HG02981 (cell line): ENCODE measurements around the gene SPRY4.
"Not testable (repeated sequence)": the region's sequence is repeated elsewhere in the genome, so short reads cannot be mapped to it uniquely, and the experiment has no call there.

Experiments
- ATAC-seq: cut with Tn5 transposase; IDR thresholded peaks from one replicate; pipeline ENCODE4 v1.9.1; 2021; ENCODE audit warnings: mild to moderate bottlenecking, moderate library complexity; ENCODE audit not compliant: unreplicated experiment

SPRY4 gene

GRCh38 chr5:142339781-142340180 is 15.0 kb upstream of the SPRY4 start:
- no peak for ATAC-seq

DNA sequence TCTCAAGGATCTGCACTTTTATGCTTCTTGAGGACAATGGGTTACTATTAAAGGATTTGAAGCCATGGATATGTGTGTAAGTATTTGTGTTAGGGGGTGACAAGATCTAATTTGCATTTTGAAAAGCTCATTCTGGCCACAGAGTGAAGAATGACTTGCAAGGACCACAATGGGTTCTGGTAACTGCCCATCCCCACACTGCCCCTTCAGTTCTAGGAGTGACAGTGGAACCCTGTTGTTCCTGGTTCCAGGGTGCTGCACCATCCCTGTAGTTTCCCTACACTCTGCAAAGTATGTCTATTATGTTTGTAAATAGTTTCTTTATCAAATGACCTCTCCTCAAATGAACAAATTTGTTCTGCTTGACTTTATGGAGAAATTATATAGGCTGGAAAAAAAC is 9.7 kb upstream of the SPRY4 start:
- no peak for ATAC-seq

DNA sequence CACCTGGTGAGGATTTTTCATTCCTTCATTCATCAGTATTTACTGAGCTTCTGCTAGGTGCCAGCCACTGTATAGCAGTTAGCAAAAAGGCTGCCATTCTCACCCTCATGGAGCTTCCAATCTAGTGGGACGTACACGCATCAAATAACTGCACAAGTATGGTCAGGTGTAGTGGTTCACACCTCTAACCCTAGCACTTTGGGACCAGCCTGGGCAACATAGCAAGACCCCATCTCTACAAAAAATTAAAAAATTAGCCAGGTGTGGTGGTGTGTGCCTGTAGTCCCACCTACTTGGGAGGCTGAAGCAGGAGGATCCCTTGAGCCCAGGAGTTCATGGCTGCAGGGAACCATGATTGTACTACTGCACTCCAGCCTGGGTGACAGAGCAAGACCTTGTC is 8.9 kb upstream of the SPRY4 start:
- not testable (repeated sequence) for ATAC-seq

- no peak for ATAC-seq
These were observed 5.6 kb upstream of the SPRY4 start for GRCh38 chr5:142330444-142330843.

GRCh38 chr5:142330026-142330425 is 5.2 kb upstream of the SPRY4 start:
- no peak for ATAC-seq

- ATAC-seq, result no peak
These were observed 2.5 kb upstream of the SPRY4 start for GRCh38 chr5:142327111-142327842.

- no peak for ATAC-seq
These were observed 1.7 kb upstream of the SPRY4 start for GRCh38 chr5:142326480-142326938.

DNA sequence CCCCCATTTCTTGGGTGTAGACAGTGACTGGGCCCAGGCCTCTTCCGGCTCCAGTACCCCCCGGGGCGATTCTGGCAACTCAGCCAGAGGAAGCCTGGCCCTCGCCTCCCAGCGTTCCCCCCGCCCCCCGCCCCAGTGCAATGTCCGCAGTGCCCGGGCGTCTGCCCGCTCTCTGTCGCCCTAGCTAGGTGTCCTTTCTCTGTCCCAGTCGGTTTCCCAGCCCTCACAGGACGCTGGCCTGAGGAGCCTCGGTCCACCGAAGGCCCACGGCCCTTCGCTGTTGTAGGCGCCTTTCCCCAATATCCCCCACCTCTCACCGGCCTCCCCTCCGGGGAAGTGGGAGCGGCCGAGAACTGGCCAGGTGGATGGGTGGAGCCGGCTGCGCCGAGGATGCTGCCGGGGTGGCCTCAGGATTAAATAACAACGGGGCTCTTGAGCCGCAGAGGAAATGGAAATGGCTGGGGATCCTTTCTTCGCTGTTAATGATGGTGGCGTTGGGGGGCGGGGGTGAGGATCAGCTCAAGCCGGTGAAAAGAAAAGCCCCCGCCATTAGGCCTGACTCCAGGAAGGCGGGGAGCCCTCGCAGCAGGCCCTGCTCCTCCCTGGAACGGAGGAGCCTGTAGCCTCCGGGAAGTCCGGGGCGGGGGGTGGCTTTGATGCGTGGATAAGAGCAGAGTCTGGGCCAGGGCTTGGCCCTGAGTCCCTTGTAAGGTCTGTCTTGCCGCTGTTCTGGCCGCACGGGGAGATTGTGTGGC is 1.1 kb upstream of the SPRY4 start:
- no peak for ATAC-seq

GRCh38 chr5:142324136-142324870 is 518 bp downstream of the SPRY4 start:
- peak; percentile 39 for ATAC-seq

DNA sequence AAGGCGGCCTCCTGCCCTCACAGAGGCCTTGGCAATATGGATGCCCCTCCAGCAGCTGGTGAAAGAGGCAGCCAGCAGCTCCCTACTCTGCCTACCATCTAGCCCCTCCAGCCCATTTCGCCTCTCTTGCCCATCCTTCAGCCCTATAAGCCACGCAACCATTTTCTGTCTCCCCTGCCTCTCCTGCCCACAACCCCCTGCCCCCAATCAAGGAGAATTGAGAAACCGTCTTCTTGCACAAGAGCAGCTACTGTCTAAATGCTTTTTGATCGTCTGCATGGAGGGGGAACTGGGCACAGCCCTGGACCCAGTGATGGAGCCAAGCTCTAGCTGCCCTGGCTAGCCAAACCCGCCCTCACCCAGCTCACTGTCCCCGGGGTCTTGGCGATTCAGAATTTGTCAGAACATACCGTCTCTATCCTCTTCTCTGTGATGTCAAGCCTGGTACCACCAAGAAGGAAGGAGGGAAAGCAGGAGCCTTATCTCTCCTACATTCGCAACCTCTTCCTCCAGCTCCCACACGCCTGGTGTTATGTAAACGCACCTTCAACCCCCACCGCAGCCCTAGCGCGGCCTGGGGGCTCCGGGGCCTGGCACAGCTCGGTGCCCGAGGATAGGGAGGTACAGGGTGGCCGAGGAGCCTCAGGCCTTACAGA is 1.2 kb downstream of the SPRY4 start:
- ATAC-seq, result no peak

- ATAC-seq, result no peak
These were observed 1.9 kb downstream of the SPRY4 start for GRCh38 chr5:142322747-142323479.

DNA sequence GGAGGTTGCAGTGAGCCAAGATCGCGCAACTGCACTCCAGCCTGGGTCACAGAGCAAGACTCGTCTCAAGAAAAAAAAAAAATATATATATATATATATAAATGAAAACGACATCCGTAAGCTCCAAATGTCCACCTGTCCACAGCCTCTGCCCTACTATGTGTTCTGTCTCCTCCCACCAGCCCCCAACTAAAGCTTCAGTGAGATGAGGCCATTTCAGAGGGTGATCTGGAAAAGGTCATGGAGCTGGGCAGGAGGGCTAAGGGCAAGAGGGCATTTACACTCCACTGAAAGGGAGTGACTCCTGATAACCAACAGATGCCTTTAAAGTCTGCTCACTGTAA is 2.4 kb downstream of the SPRY4 start:
- ATAC-seq, result no peak

GRCh38 chr5:142320851-142321560 is 3.8 kb downstream of the SPRY4 start:
- no peak for ATAC-seq

- no peak for ATAC-seq
These were observed 4.4 kb downstream of the SPRY4 start for GRCh38 chr5:142320430-142320738.

DNA sequence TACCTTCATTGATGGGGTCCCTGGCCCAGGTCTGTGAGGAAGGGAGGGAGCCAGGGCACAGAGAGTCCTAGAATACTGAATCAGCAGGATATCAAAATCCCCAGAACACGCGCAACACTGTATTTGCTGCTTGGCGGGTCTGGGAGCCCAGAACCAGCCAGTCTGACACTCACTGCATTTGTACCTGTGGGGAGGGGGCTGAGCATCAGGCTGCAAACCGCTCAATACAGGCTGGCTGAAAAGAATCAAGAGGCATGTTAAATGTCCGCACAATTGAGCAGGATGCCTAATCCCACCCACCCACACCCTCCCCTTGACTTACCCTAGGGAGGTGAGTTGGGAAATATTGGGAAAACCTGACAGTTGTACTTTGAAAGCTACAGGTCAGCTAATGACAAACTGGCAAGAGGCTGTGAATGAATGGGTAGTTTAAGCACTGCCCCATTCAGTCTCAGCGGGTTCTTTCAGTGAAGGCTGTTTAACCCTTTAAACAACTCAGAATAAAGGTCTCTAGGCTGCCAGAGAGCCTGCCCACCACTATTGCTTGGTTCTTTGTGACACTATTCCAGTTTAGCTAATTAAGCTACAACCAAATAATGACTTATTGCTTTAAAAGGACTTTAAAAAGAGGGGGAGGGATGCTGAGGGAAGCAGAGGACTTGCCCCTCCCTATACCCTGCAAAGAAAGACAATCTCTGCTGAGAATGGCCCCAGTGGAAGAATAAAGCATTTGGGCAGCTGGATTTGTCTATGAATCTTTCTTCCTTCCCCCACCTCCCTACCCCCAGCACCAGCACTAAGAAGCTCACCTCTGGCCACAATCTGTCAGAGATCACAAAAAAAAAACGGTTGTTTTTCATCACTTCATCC is 5.0 kb downstream of the SPRY4 start:
- ATAC-seq, result no peak

GRCh38 chr5:142319105-142319504 is 5.7 kb downstream of the SPRY4 start:
- no peak for ATAC-seq

DNA sequence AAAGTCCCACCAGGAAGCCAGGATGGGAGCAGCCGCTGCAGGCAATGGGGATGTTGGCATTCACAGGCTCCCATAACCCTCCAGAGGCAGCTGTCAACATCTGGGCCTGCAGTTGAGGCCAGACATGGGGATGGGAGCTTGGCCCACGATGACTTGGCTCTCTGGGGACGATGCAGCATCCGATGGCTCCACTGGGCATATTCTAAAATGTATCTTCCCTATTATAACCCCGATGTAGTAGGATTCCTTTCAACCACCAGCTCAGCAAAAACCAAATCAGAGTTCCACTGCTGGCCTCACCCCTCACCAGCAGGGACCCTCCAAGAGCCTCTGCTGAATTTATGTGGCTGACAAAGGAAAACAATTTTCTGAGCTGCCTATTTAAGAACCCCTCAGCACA is 7.1 kb downstream of the SPRY4 start:
- no peak for ATAC-seq

- ATAC-seq, result no peak
These were observed 7.6 kb downstream of the SPRY4 start for GRCh38 chr5:142317173-142317572.

DNA sequence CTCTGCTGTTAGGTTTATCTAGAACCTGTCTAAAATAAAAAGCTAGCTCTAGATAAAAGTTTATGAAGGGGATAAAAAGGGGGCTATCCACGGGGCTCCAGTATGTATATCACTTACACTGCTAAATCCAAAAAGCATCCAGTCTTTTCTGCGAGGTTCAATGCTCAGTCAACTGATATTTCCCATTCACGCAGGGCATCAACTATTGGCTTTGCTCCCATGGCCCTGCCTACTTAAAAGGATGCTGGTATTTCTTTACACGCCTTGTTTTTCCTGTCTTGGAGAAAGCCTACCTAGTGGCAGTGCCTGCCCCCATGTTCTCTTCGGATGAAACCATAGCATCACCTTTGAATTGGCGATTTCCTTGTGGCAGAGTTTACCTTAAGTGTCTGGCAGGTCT is 8.1 kb downstream of the SPRY4 start:
- ATAC-seq, result no peak
